PC-3 (cell line): ENCODE measurements around the gene PLA2G1B. TPM values are rescaled to one million over a fixed set of nuclear protein-coding genes. Genes with fewer than 3 reads are reported as not detected.

Experiments used
- ATAC-seq: fragments of 200-7000 bp; cut with Tn5 transposase; 2 replicates; pipeline ENCODE4 v1.9.1; 2020; ENCODE audit warnings: mild to moderate bottlenecking, moderate library complexity
- BruUV-seq: library from RNA; stranded (reverse); fragments of 400-500 nt; replicated peaks from 2 replicates; lab custom pipeline; 2021; lab: Mats Ljungman, UMichigan
- CTCF ChIA-PET: fragments of 300-600 bp; sonication (Branson Sonifier 250); formaldehyde crosslinking; loops from one replicate; lab custom pipeline; 2022; ENCODE audit warnings: antibody characterized with exemption; lab: Charles Lee
- POLR2A ChIA-PET: fragments of 300-600 bp; sonication (Branson Sonifier 250); formaldehyde crosslinking; loops from one replicate; lab custom pipeline; 2022; ENCODE audit warnings: antibody characterized with exemption; ENCODE audit not compliant: unreplicated experiment; lab: Charles Lee
- DNase-seq: peaks from one replicate; pipeline ENCODE4 v3.0.0-alpha.2; 2015
- H2AFZ ChIP-seq: fragments of 300-600 bp; sonication (generic); 2 replicates; pipeline ENCODE4 v1.6.0; 2016; ENCODE audit warnings: antibody characterized with exemption, low read length
- H3F3A ChIP-seq: fragments of 300-600 bp; sonication (generic); one replicate; pipeline ENCODE4 v1.6.0; 2017; ENCODE audit warnings: antibody characterized with exemption, low read length, control low read depth, mild to moderate bottlenecking; ENCODE audit not compliant: unreplicated experiment
- H3K27ac ChIP-seq: fragments of 300-600 bp; sonication (generic); 2 replicates; pipeline ENCODE4 v1.5.1; 2016; ENCODE audit warnings: mild to moderate bottlenecking, low read length
- H3K27me3 ChIP-seq: fragments of 300-600 bp; sonication (generic); 2 replicates; pipeline ENCODE4 v1.6.1; 2016; ENCODE audit warnings: low read length, mixed read lengths
- H3K36me3 ChIP-seq: fragments of 300-600 bp; sonication (generic); 2 replicates; pipeline ENCODE4 v1.6.1; 2016; ENCODE audit warnings: low read depth, mixed run types, low read length, mixed read lengths
- H3K4me1 ChIP-seq: fragments of 300-600 bp; sonication (generic); 2 replicates; pipeline ENCODE4 v1.5.1; 2016; ENCODE audit warnings: low read length; ENCODE audit not compliant: insufficient read depth
- H3K4me2 ChIP-seq: fragments of 300-600 bp; sonication (generic); 2 replicates; pipeline ENCODE4 v1.6.0; 2016; ENCODE audit warnings: low read length
- H3K4me3 ChIP-seq: fragments of 300-600 bp; sonication (generic); 2 replicates; pipeline ENCODE4 v1.5.1; 2016; ENCODE audit warnings: mild to moderate bottlenecking, low read length, mixed read lengths
- H3K79me2 ChIP-seq: fragments of 300-600 bp; sonication (generic); 2 replicates; pipeline ENCODE4 v1.6.1; 2017; ENCODE audit warnings: low read length, mixed read lengths
- H3K9ac ChIP-seq: fragments of 300-600 bp; sonication (generic); 2 replicates; pipeline ENCODE4 v1.6.0; 2016; ENCODE audit warnings: mild to moderate bottlenecking, low read length
- H3K9me2 ChIP-seq: fragments of 300-600 bp; sonication (generic); replicated peaks from 2 replicates; pipeline ENCODE4 v1.6.1; 2016; ENCODE audit warnings: mixed run types, low read length, mixed read lengths
- H3K9me3 ChIP-seq: fragments of 300-600 bp; sonication (generic); 2 replicates; pipeline ENCODE4 v1.6.1; 2016; ENCODE audit warnings: low read length, mixed read lengths
- H4K20me1 ChIP-seq: fragments of 300-600 bp; sonication (generic); 2 replicates; pipeline ENCODE4 v1.6.1; 2016; ENCODE audit warnings: low read length, mixed read lengths
- CTCF ChIP-seq: fragments of 300-600 bp; sonication (generic); conservative IDR thresholded peaks from 2 replicates; pipeline ENCODE4 v1.5.1; 2017; ENCODE audit warnings: antibody characterized with exemption, low read depth, mild to moderate bottlenecking, low read length
- EZH2 ChIP-seq: fragments of 300-600 bp; sonication (generic); IDR thresholded peaks from one replicate; pipeline ENCODE4 v1.6.1; 2017; ENCODE audit warnings: antibody characterized with exemption, mild to moderate bottlenecking, low read length; ENCODE audit not compliant: unreplicated experiment
- EZH2phosphoT487 ChIP-seq: fragments of 300-600 bp; sonication (generic); IDR thresholded peaks from 2 replicates; pipeline ENCODE4 v1.6.1; 2018; ENCODE audit warnings: mild to moderate bottlenecking, antibody characterized with exemption, low read length, borderline replicate concordance
- intact Hi-C: fragments of 100-400 bp; cut with micrococcal nuclease; formaldehyde crosslinking; loops from 2 replicates; pipeline ENCODE4 v1.9.0; 2023
- total RNA-seq: library from RNA; depleted of rRNA; stranded (reverse); fragments of >200 nt; gene quantifications from 2 replicates; pipeline ENCODE4 v1.2.3, GENCODE V29; 2014; rRNA removed

The PLA2G1B gene
- total RNA-seq, 1 experiment from 2014 or later = not detected

- no peak overlapping the region for H3K9ac ChIP-seq
- no peaks in the 10 kb centered on the region for H3F3A ChIP-seq
- POLR2A ChIA-PET = no interaction called here
- H3K4me3 ChIP-seq = no peak overlapping the region
- H3K27me3 ChIP-seq = no peaks in the 10 kb centered on the region
- H2AFZ ChIP-seq = no peak overlapping the region
- CTCF ChIA-PET = no interaction called here
- no peak overlapping the region for H3K4me2 ChIP-seq
- H3K27ac ChIP-seq = no peak overlapping the region
- DNase-seq = no peak
- intact Hi-C loops = no loop called here
- no peaks in the 10 kb centered on the region for H3K9me2 ChIP-seq
- TF ChIP-seq EZH2 (no peak), EZH2phosphoT487 (no peak), CTCF (no peak)
- ATAC-seq = no peak
- no peaks in the 10 kb centered on the region for H4K20me1 ChIP-seq
- no peaks in the 10 kb centered on the region for H3K36me3 ChIP-seq
- H3K4me1 ChIP-seq = no peaks in the 10 kb centered on the region
- H3K9me3 ChIP-seq = no peaks in the 10 kb centered on the region
- BruUV-seq = no TSS peak
- H3K79me2 ChIP-seq = no peaks in the 10 kb centered on the region
Observed at GRCh38 chr12:120278137-120279069, 49.2 kb downstream of the PLA2G1B start.

DNA sequence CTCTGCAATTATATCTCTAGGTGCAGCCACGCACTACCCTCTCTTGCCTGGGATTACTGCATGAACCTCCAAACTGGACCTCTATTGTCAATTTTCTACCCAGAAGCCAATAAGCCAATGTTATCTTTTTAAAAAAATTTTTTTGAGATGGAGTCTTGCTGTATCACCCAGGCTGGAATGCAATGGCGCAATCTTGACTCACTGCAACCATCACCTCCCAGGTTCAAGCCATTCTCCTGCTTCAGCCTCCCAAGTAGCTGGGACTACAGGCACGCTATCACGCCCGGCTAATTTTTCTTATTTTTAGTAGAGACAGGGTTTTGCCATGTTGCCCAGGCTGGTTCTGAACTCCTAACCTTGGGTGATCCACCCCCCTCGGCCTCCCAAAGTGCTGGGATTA, 50.8 kb downstream of the PLA2G1B start:
- Histone ChIP-seq H3K9ac (no peak overlapping the region), H2AFZ (no peak overlapping the region), H3K9me3 (no peaks in the 10 kb centered on the region), H3K4me2 (no peak overlapping the region), H4K20me1 (no peaks in the 10 kb centered on the region), H3K27ac (no peak overlapping the region), H3K79me2 (no peaks in the 10 kb centered on the region), H3K27me3 (no peaks in the 10 kb centered on the region), H3K4me3 (no peak overlapping the region), H3K9me2 (no peaks in the 10 kb centered on the region), H3K4me1 (no peaks in the 10 kb centered on the region), H3F3A (no peaks in the 10 kb centered on the region), H3K36me3 (no peaks in the 10 kb centered on the region)
- DNase-seq (no peak), ATAC-seq (no peak)
- TF ChIP-seq EZH2 = no peak
- no peak for TF ChIP-seq CTCF
- no peak for TF ChIP-seq EZH2phosphoT487
- CTCF ChIA-PET = no interaction called here
- no TSS peak for BruUV-seq
- intact Hi-C loops = no loop called here
- POLR2A ChIA-PET = no interaction called here

Other genes starting within 250 kb of the PLA2G1B start
- gene RAB35, start 211.0 kb downstream of the PLA2G1B start, total RNA-seq = 52.8 and 64.1 TPM in 2 replicates
- gene GCN1, start 133.1 kb downstream of the PLA2G1B start, total RNA-seq = 254 and 334 TPM in 2 replicates
- 6,714 and 7,550 TPM in 2 replicates for gene RPLP0, start 126.7 kb downstream of the PLA2G1B start, total RNA-seq
- 313 and 413 TPM in 2 replicates for gene PXN, start 62.0 kb downstream of the PLA2G1B start, total RNA-seq
- under 0.01 TPM in 2 replicates for gene RNU4-2, start 35.9 kb downstream of the PLA2G1B start, total RNA-seq
- under 0.01 TPM in 2 replicates for gene RNU4-1, start 34.5 kb downstream of the PLA2G1B start, total RNA-seq
- gene SIRT4, start 25.5 kb downstream of the PLA2G1B start, total RNA-seq = 0.98 and 1.9 TPM in 2 replicates
- gene MSI1, start 41.4 kb upstream of the PLA2G1B start, total RNA-seq = 0.12 TPM in 1 of 2 replicates, not detected in the other
- 1,664 and 2,042 TPM in 2 replicates for gene COX6A1, start 110.3 kb upstream of the PLA2G1B start, total RNA-seq
- 24.0 and 34.5 TPM in 2 replicates for gene TRIAP1, start 118.6 kb upstream of the PLA2G1B start, total RNA-seq
- 33.8 and 43.2 TPM in 2 replicates for gene GATC, start 118.7 kb upstream of the PLA2G1B start, total RNA-seq
- gene SRSF9, start 142.0 kb upstream of the PLA2G1B start, total RNA-seq = 319 and 382 TPM in 2 replicates
- 283 and 396 TPM in 2 replicates for gene DYNLL1, start 168.3 kb upstream of the PLA2G1B start, total RNA-seq
- gene COQ5, start 201.4 kb upstream of the PLA2G1B start, total RNA-seq = 40.4 and 41.2 TPM in 2 replicates
- 79.7 and 161 TPM in 2 replicates for gene RNF10, start 206.6 kb upstream of the PLA2G1B start, total RNA-seq